H9 (cell line): ENCODE measurements around the gene SIAH2. TPM values are rescaled to one million over a fixed set of nuclear protein-coding genes. Genes with fewer than 3 reads are reported as not detected.
"Not testable (repeated sequence)": the region's sequence is repeated elsewhere in the genome, so short reads cannot be mapped to it uniquely, and the experiment has no call there.

Experiments
- DNase-seq: peaks from one replicate; pipeline ENCODE4 v3.0.0-alpha.2; 2017
- H2AFZ ChIP-seq: one replicate; pipeline ENCODE4 v1.6.1; 2013; ENCODE audit warnings: mild to moderate bottlenecking, low read length, control low read depth, moderate library complexity
- H2AK5ac ChIP-seq: 2 replicates; pipeline ENCODE4 v1.6.1; 2013; ENCODE audit warnings: low read length, control low read depth, mixed read lengths; ENCODE audit not compliant: insufficient read length
- H2BK120ac ChIP-seq: one replicate; pipeline ENCODE4 v1.6.1; 2013; ENCODE audit warnings: low read depth, mild to moderate bottlenecking, low read length, control low read depth, inconsistent platforms; ENCODE audit not compliant: poor library complexity, severe bottlenecking
- H2BK12ac ChIP-seq: 2 replicates; pipeline ENCODE4 v1.6.1; 2013; ENCODE audit warnings: low read length, control low read depth, mixed read lengths, low read depth; ENCODE audit not compliant: insufficient read length
- H2BK15ac ChIP-seq: 2 replicates; pipeline ENCODE4 v1.6.1; 2013; ENCODE audit warnings: low read depth, low read length, control low read depth
- H2BK20ac ChIP-seq: one replicate; pipeline ENCODE4 v1.6.1; 2013; ENCODE audit warnings: low read depth, mild to moderate bottlenecking, low read length, control low read depth, inconsistent platforms; ENCODE audit not compliant: poor library complexity, severe bottlenecking
- H2BK5ac ChIP-seq: 2 replicates; pipeline ENCODE4 v1.6.1; 2013; ENCODE audit warnings: low read length, control low read depth, mixed read lengths; ENCODE audit not compliant: insufficient read length
- H3K14ac ChIP-seq: 2 replicates; pipeline ENCODE4 v1.6.1; 2013; ENCODE audit warnings: low read length, control low read depth; ENCODE audit not compliant: insufficient read depth
- H3K18ac ChIP-seq: 2 replicates; pipeline ENCODE4 v1.6.1; 2013; ENCODE audit warnings: low read depth, mild to moderate bottlenecking, mixed read lengths, low read length, control low read depth; ENCODE audit not compliant: insufficient read length
- H3K23ac ChIP-seq: 2 replicates; pipeline ENCODE4 v1.6.1; 2013; ENCODE audit warnings: low read length, control low read depth, mixed read lengths, low read depth; ENCODE audit not compliant: insufficient read length
- H3K23me2 ChIP-seq: 2 replicates; pipeline ENCODE4 v1.6.1; 2013; ENCODE audit warnings: low read depth, mild to moderate bottlenecking, mixed read lengths, low read length, control low read depth; ENCODE audit not compliant: insufficient read length, poor library complexity, severe bottlenecking
- H3K27ac ChIP-seq: 2 replicates; pipeline ENCODE4 v1.5.1; 2013; ENCODE audit warnings: low read length, control low read depth, mixed read lengths, low read depth; ENCODE audit not compliant: insufficient read length
- H3K27me3 ChIP-seq: 2 replicates; pipeline ENCODE4 v1.6.1; 2013; ENCODE audit warnings: low read length, control low read depth, inconsistent platforms; ENCODE audit not compliant: insufficient read depth
- H3K4ac ChIP-seq: 2 replicates; pipeline ENCODE4 v1.6.1; 2013; ENCODE audit warnings: low read depth, mild to moderate bottlenecking, control low read depth, inconsistent platforms, low read length, moderate library complexity
- H3K4me1 ChIP-seq: 2 replicates; pipeline ENCODE4 v1.6.1; 2013; ENCODE audit warnings: low read length, control low read depth, inconsistent platforms; ENCODE audit not compliant: insufficient read depth
- H3K4me2 ChIP-seq: 2 replicates; pipeline ENCODE4 v1.6.1; 2013; ENCODE audit warnings: low read length, control low read depth, mixed read lengths; ENCODE audit not compliant: insufficient read length, insufficient read depth
- H3K56ac ChIP-seq: 2 replicates; pipeline ENCODE4 v1.6.1; 2013; ENCODE audit warnings: low read depth, mild to moderate bottlenecking, mixed read lengths, low read length, control low read depth; ENCODE audit not compliant: insufficient read length
- H3K79me1 ChIP-seq: 2 replicates; pipeline ENCODE4 v1.6.1; 2013; ENCODE audit warnings: low read depth, mild to moderate bottlenecking, moderate library complexity, low read length, control low read depth, inconsistent platforms; ENCODE audit not compliant: insufficient read depth, poor library complexity, severe bottlenecking
- H3K79me2 ChIP-seq: 2 replicates; pipeline ENCODE4 v1.6.1; 2013; ENCODE audit warnings: low read length, control low read depth, inconsistent platforms; ENCODE audit not compliant: insufficient read depth
- H3K9ac ChIP-seq: 2 replicates; pipeline ENCODE4 v1.6.1; 2013; ENCODE audit warnings: low read length, control low read depth, mixed read lengths; ENCODE audit not compliant: insufficient read length; ENCODE audit errors: extremely low read depth
- H3K9me3 ChIP-seq: one replicate; pipeline ENCODE4 v1.6.1; 2013; ENCODE audit warnings: low read depth, low read length, inconsistent platforms; ENCODE audit not compliant: control insufficient read depth
- H3T11ph ChIP-seq: one replicate; pipeline ENCODE4 v1.6.1; 2013; ENCODE audit warnings: mild to moderate bottlenecking, low read length, control low read depth, inconsistent platforms
- H4K20me1 ChIP-seq: one replicate; pipeline ENCODE4 v1.6.1; 2013; ENCODE audit not compliant: control insufficient read depth, insufficient read length, insufficient read depth
- H4K5ac ChIP-seq: 2 replicates; pipeline ENCODE4 v1.6.1; 2013; ENCODE audit warnings: low read depth, mild to moderate bottlenecking, mixed read lengths, low read length, control low read depth; ENCODE audit not compliant: insufficient read length
- H4K8ac ChIP-seq: replicated peaks from 2 replicates; pipeline ENCODE4 v1.6.1; 2013; ENCODE audit warnings: low read length, control low read depth, mixed read lengths, low read depth; ENCODE audit not compliant: insufficient read length
- H4K91ac ChIP-seq: 2 replicates; pipeline ENCODE4 v1.6.1; 2013; ENCODE audit warnings: low read depth, mild to moderate bottlenecking, moderate library complexity, mixed read lengths, low read length, control low read depth; ENCODE audit not compliant: insufficient read length
- H3K27ac Mint-ChIP-seq, 3 experiments: 2 replicates in 2 of 3; 3 replicates in 1 of 3; pipeline ENCODE4 v1.8.0; 2020 to 2021; ENCODE audit warnings: mixed read lengths in 3 of 3, mild to moderate bottlenecking in 1 of 3, moderate library complexity in 1 of 3
- H3K27me3 Mint-ChIP-seq: 2 replicates; pipeline ENCODE4 v1.8.0; 2021; ENCODE audit warnings: low read depth, mild to moderate bottlenecking, moderate library complexity, mixed read lengths
- H3K36me3 Mint-ChIP-seq, 3 experiments: 2 replicates in 2 of 3; 3 replicates in 1 of 3; pipeline ENCODE4 v1.8.0; 2020 to 2021; ENCODE audit warnings: low read depth in 3 of 3, mixed read lengths in 3 of 3; ENCODE audit not compliant: insufficient read depth in 1 of 3
- H3K4me1 Mint-ChIP-seq, 2 experiments: 2 replicates each; pipeline ENCODE4 v1.8.0; 2020; ENCODE audit warnings: mixed read lengths in 2 of 2
- H3K4me3 Mint-ChIP-seq, 2 experiments: 2 replicates in 1 of 2; 3 replicates in 1 of 2; pipeline ENCODE4 v1.8.0; 2020 to 2021; ENCODE audit warnings: mild to moderate bottlenecking in 2 of 2, mixed read lengths in 2 of 2, moderate library complexity in 1 of 2
- H3K9me3 Mint-ChIP-seq, 2 experiments: 2 replicates in 1 of 2; 3 replicates in 1 of 2; pipeline ENCODE4 v1.8.0; 2020; ENCODE audit warnings: mild to moderate bottlenecking in 2 of 2, mixed read lengths in 2 of 2, moderate library complexity in 1 of 2
- CTCF ChIP-seq: fragments of 200-600 bp; sonication (generic); conservative IDR thresholded peaks from 3 replicates; pipeline ENCODE4 v1.8.0; 2021; ENCODE audit warnings: antibody characterized with exemption, mild to moderate bottlenecking
- WGBS: extraction: QIAGEN DNeasy Blood & Tissue Kit; methylation state at CpG from one replicate; pipeline ENCODE4 v1.1.7; 2013; ENCODE audit warnings: missing lambda C conversion rate, low lambda C conversion rate, mixed read lengths; ENCODE audit not compliant: insufficient read length; ENCODE audit errors: extremely low coverage; 5-methylcytosine and 5-hydroxymethylcytosine counted together
- total RNA-seq: library from RNA; stranded (reverse); gene quantifications from 2 replicates; pipeline ENCODE4 v1.2.1, GENCODE V29; 2021

SIAH2 gene
- total RNA-seq, 1 experiment from 2014 or later: 17.4 TPM

- no CpG with 5 or more reads among the region's 2 CpGs for WGBS
- Histone ChIP-seq H2AFZ (no peak overlapping the region), H4K8ac (no peak overlapping the region), H3K79me2 (no peaks in the 10 kb centered on the region), H3K23ac (no peak overlapping the region), H2AK5ac (no peak overlapping the region), H3K56ac (no peak overlapping the region), H3K4ac (no peak overlapping the region; the same call in 1 of the 2 replicates), H3K27ac (no peak overlapping the region), H2BK12ac (no peak overlapping the region), H3K14ac (no peak overlapping the region), H2BK120ac (no peak overlapping the region), H2BK20ac (no peak overlapping the region), H3K18ac (no peak overlapping the region), H4K5ac (no peak overlapping the region), H4K20me1 (no peaks in the 10 kb centered on the region), H3K23me2 (no peaks in the 10 kb centered on the region), H3K9ac (no peak overlapping the region), H3T11ph (no peak overlapping the region), H4K91ac (no peak overlapping the region), H3K9me3 (no peaks in the 10 kb centered on the region), H2BK15ac (no peak overlapping the region), H3K27me3 (no peaks in the 10 kb centered on the region), H3K4me2 (no peak overlapping the region), H2BK5ac (no peak overlapping the region), H3K4me1 (peaks cover 3% of the 10 kb centered on the region; the same call in 1 of the 2 replicates), H3K79me1 (no peaks in the 10 kb centered on the region)
- Mint-ChIP-seq H3K4me3 (no peak overlapping the region), H3K27ac (peak overlapping the region in 1 of 3 experiments; percentile 11; a peak in 1 of 7 replicates), H3K27me3 (no peaks in the 10 kb centered on the region; the same call in 1 of the 2 replicates), H3K36me3 (no peaks in the 10 kb centered on the region), H3K9me3 (no peaks in the 10 kb centered on the region; a peak in 1 of 5 replicates), H3K4me1 (peaks cover 11 to 18% of the 10 kb centered on the region in 2 experiments)
- no peak for DNase-seq
- no peak for TF ChIP-seq CTCF
Measured at GRCh38 chr3:150797155-150797554, 34.2 kb upstream of the SIAH2 start.

GRCh38 chr3:150796527-150796926 is 33.6 kb upstream of the SIAH2 start:
- H3K27me3 ChIP-seq, H2BK120ac ChIP-seq, H3K27ac Mint-ChIP-seq, H2BK15ac ChIP-seq, H3T11ph ChIP-seq, H3K4me2 ChIP-seq, H3K14ac ChIP-seq, H3K9me3 Mint-ChIP-seq, H3K36me3 Mint-ChIP-seq, H4K91ac ChIP-seq, H3K79me2 ChIP-seq, H3K23me2 ChIP-seq, H3K27me3 Mint-ChIP-seq, H4K5ac ChIP-seq, H4K20me1 ChIP-seq, H2BK5ac ChIP-seq, H3K27ac ChIP-seq, H3K79me1 ChIP-seq, H3K18ac ChIP-seq, H2BK12ac ChIP-seq, H3K4me1 ChIP-seq, H2AFZ ChIP-seq, H4K8ac ChIP-seq, H3K4me3 Mint-ChIP-seq, H3K4ac ChIP-seq, H3K23ac ChIP-seq, H2BK20ac ChIP-seq, H3K9me3 ChIP-seq, H2AK5ac ChIP-seq, H3K9ac ChIP-seq, DNase-seq, H3K56ac ChIP-seq: not testable (repeated sequence)
- H3K4me1 Mint-ChIP-seq: peaks cover 11 to 18% of the 10 kb centered on the region in 2 experiments
- no CpG with 5 or more reads among the region's 2 CpGs for WGBS
